Measurements from ENCODE around the gene STXBP6.

STXBP6 gene

DNA sequence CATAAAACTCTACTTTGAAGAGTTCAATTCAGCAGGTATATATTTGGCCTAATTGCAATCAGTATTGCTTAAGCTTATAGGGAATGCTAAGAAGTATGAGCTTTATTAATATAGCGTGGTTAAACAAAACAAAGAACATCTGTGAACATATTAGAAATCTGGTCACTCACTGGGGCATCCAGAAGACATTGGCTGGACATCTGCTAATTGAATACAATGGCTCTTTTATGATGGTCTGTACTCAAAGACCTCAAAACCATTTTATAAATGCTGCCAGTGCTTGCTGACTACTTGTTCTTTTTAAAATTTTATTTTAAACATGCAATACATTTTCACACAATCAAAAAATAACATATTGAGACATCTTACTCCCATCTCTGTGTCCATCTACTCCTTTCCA lies 173.0 kb downstream of the STXBP6 start:
- TF ChIP-seq, protein P1, sequence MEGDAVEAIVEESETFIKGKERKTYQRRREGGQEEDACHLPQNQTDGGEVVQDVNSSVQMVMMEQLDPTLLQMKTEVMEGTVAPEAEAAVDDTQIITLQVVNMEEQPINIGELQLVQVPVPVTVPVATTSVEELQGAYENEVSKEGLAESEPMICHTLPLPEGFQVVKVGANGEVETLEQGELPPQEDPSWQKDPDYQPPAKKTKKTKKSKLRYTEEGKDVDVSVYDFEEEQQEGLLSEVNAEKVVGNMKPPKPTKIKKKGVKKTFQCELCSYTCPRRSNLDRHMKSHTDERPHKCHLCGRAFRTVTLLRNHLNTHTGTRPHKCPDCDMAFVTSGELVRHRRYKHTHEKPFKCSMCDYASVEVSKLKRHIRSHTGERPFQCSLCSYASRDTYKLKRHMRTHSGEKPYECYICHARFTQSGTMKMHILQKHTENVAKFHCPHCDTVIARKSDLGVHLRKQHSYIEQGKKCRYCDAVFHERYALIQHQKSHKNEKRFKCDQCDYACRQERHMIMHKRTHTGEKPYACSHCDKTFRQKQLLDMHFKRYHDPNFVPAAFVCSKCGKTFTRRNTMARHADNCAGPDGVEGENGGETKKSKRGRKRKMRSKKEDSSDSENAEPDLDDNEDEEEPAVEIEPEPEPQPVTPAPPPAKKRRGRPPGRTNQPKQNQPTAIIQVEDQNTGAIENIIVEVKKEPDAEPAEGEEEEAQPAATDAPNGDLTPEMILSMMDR (conservative IDR thresholded peaks at IDR 0.05; ENCODE audit: low read depth, low read length): no peak
- no peak for DNase-seq (ENCODE audit: low read depth)
- no peak overlapping the region for H3K4me3 ChIP-seq (ENCODE audit: low read depth, low read length)

DNA sequence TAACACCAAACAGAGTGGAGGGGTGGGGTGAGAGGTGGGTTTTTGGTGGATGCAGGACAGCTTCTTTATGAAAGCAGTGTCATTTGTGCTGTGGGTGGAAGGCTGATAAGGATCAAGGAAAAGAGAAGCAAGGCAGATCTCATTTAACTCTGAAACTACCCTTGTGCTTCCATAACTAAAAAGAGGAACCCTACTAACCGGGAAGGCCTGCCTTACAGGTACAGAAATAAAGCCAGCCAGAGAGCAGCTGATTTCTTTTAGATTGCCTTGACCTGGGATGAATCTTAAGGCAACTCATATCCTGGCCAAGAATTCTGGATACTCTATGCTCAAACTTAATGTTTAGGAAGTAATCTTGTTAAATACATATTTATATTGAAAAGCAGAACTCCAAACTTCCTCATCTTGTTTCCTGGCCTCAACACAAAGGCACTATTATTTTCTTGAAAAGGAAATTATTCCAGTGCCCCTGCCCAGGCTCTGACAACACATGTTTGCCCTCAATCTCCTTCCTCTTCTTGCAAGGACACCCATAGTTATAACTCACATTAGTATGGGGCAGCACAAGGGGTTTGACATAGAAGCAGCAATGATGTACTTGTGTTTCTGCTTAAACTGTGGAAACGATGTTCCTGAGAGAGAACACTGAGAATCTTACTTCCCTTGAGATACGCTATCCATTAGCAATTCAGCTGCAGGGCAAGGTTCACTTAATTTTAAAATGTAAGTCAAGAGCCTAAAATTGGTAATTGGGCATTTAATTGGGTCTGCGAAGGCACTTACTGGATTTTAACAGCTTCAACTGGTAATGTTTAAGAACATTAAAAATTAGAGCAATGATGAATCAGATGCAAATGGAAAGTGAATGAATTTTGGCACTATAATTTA lies 173.7 kb downstream of the STXBP6 start:
- TF ChIP-seq, protein P1 (conservative IDR thresholded peaks at IDR 0.05; ENCODE audit: low read depth, low read length): no peak
- H3K4me3 ChIP-seq (ENCODE audit: low read depth, low read length): no peak overlapping the region
- DNase-seq (ENCODE audit: low read depth): no peak

- no peak overlapping the region for H3K4me3 ChIP-seq (ENCODE audit: low read depth, low read length)
- TF ChIP-seq, protein P1 (conservative IDR thresholded peaks at IDR 0.05; ENCODE audit: low read depth, low read length): no peak
- no peak for DNase-seq (ENCODE audit: low read depth)
Measured at GRCh38 chr14:24875203-24875838, 174.6 kb downstream of the STXBP6 start.

DNA sequence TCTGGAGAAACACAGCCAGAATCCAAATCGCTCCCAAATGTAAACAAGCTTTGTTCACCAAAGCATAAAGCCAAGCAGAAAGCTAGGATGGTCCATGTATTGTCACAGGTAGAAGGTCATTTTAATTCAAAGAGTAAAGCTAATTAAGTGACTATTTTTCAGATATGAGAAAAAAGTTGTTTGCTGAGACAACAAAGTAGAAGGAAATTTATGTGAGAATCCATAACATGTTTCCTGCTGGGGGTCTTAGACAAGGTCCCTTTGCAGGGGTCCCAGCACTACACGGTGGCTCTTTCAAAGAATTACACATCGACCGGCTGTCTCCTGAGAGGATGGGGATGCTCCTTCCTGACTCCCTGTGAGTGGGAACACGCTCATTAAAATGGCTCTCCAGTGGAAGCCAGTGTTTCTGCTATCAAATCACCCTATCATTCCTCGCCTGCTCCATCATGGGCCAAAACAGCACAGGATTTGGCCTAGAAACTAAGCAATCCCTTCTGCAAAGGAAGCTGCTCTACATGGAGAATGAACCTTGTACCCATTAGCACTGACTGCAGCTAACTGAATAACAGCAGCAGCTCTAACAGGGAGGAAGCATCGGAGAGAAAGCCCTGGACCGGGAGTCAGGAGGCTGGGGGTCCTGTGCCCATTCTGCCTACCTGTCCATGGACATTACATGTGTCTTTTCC lies 175.3 kb downstream of the STXBP6 start:
- no peak for DNase-seq (ENCODE audit: low read depth)

DNA sequence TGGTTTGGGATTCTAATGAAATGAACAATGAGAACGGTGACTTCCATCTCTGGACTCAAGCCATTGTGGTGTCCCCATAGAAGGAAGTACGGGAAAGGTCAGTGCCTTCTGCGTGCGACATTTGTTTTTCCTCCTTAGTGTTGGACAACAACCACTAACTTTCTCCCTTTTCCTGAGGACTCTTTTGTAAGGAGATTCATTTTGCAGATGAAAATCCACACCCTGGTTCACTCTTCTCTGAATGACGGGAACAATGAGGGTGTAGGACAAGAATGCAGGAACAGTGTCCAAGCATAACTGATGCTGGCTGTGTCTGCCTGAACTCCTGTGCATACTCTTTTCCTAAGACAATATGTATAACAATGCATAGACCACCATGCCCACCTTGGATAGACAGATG lies 176.4 kb downstream of the STXBP6 start:
- no peak for DNase-seq (ENCODE audit: low read depth)
- H3K4me3 ChIP-seq (ENCODE audit: low read depth, low read length): no peak overlapping the region
- TF ChIP-seq, protein P1 (conservative IDR thresholded peaks at IDR 0.05; ENCODE audit: low read depth, low read length): no peak

More for the DNA sequence above, 175.3 kb downstream of the STXBP6 start:
- no peak overlapping the region for H3K4me3 ChIP-seq (ENCODE audit: low read depth, low read length)
- TF ChIP-seq, protein P1 (conservative IDR thresholded peaks at IDR 0.05; ENCODE audit: low read depth, low read length): no peak

- TF ChIP-seq, protein P1 (conservative IDR thresholded peaks at IDR 0.05; ENCODE audit: low read depth, low read length): no peak
- no peak overlapping the region for H3K4me3 ChIP-seq (ENCODE audit: low read depth, low read length)
- peak; percentile 60 for DNase-seq (ENCODE audit: low read depth)
Measured at GRCh38 chr14:24870949-24871701, 178.8 kb downstream of the STXBP6 start.
